Mesangial cell (primary cell): Measurements from ENCODE around the gene VAPA. TPM values are rescaled to one million over a fixed set of nuclear protein-coding genes. Genes with fewer than 3 reads are reported as not detected.

ENCODE experiments used
- total RNA-seq: library from RNA; depleted of rRNA; stranded (reverse); fragments of >200 nt; gene quantifications from 2 replicates; pipeline ENCODE4 v1.2.3, GENCODE V29; 2015

Gene VAPA
- total RNA-seq, result 87.1 and 103 TPM in 2 replicates

DNA sequence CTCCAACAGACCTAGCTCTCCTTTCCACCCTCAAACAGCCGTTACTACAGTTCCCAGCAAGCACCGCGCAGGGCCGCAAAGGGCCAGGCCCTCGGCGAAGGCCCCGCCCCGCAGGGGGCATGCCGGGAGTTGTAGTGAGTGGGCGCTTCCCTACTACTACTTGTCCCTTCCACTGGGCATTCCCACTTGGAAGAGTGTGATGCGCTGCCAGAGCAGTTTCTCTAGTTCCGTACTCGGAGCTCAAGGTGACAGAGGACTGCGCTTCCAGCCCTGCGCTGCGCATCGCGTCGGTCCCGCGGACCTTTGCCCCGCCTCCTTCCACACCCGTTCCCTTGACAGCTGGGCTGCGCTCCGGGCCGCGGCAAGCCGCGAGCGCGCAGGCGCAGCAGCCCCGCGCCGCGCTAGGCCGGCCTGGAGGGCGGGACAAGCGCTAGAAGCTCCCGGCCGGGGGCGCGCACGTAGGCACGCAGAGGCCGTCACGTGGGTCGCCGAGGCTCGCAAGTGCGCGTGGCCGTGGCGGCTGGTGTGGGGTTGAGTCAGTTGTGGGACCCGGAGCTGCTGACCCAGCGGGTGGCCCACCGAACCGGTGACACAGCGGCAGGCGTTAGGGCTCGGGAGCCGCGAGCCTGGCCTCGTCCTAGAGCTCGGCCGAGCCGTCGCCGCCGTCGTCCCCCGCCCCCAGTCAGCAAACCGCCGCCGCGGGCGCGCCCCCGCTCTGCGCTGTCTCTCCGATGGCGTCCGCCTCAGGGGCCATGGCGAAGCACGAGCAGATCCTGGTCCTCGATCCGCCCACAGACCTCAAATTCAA, at the start of gene VAPA:
TSS of gene VAPA (plus strand) at position 491 of the 808 bp plus-strand sequence. CDS start at position 732, 241 bp downstream.

GRCh38 chr18:9885170-9886004, 28.4 kb upstream of the VAPA start, which contains the start of gene TXNDC2:
Gene TXNDC2, plus strand, starts transcription at chr18:9885973. Its CDS starts 708 bp downstream, at chr18:9886681.

Other genes starting within 250 kb of the VAPA start
- gene RAB31, start 205.7 kb upstream of the VAPA start, total RNA-seq, result 15.2 and 33.3 TPM in 2 replicates
- 0.13 TPM in 1 of 2 replicates, not detected in the other for gene TXNDC2, start 28.0 kb upstream of the VAPA start, total RNA-seq